KBM-7 (cell line): ENCODE measurements around the gene RYR2.

Experiments
- DNase-seq: peaks from one replicate; pipeline ENCODE4 v3.0.0-alpha.2; 2015
- in situ Hi-C: fragments of 300-500 bp; cut with MboI; formaldehyde crosslinking; loops from 2 replicates; pipeline ENCODE4 v1.14.3; 2020; ENCODE audit warnings: low sequenced_read_pairs, low pct_unique_long_range_greater_than_20kb, mixed read lengths

RYR2 gene

DNA sequence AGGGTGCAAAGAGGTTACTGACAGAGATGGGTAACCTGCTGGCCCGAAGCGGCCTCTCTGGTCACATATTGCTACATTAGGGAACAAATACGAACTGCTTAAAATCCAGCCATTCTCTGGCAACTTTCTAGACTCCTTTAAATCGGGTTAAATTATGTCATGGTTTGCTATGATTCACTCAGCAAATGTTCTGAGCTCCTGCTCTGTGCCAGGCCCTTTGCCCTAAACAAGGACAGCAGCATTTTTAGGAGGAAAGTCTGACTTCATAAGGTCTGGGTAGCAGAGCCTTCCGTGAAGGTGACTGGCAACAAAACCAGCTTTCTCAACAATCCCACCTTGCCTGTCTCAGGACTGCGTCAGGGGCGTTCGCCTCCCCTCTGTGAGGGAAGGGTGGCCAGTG lies 833.3 kb downstream of the RYR2 start:
- no peak for DNase-seq
- in situ Hi-C loops = no loop called here

DNA sequence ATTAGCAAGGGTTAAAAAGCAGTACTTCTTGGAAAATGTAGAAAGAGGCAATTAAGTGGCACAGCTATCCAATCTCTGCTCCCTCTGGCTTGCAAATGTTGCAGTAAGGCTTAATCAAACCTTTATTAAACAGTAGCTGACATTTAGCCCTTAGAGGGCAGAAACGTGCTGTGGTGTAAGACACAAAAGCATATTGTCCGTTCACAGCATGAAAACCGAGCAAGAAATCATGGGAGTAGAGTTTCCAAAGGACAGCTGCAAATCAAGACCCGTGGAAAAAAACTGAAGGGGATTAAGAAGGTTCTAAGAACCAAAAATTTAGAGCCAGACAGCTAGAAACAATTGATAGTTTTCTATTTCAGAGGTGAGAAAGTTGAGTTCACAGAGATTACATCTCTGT lies 835.6 kb downstream of the RYR2 start:
- DNase-seq = no peak
- in situ Hi-C loops = no loop called here

DNA sequence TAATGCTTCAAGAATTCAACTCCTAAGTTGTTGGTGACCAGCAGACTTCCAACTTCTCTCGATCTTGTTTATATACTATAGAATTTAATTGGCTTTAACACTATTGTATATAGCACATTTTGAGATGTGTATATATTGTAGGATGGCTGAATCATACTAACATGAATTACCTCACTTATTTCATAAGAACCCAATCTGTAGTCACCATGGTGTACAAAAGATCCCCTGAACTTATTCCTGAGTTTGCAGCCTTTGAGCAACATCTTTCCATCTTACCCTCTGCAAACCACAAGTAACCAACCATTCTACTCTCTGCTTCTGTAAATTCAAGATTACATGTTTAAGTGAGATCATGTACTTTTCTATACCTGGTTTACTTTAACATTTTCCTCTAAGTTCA lies 836.4 kb downstream of the RYR2 start:
- in situ Hi-C loops = no loop called here
- DNase-seq = no peak

DNA sequence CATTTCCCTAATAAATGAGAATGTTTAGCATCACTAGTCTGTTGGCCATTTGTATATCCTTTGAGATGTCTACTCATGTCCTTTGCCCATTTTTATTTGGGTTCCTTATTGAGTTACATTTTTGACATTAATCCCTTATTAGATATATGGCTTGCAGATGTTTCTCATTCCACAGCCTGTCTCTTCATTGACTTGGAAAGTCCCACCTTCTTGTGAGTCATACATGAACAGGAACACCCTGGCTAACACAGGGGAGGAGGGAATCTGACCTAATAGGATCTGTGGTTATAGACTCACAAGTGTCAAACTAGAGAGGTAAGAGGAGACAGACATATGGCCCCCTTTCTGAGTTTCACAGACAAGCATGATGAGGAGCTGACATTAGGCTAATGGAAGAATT lies 837.2 kb downstream of the RYR2 start:
- no peak for DNase-seq
- in situ Hi-C loops = no loop called here
